BLaER1 (cell line): ENCODE results near the gene ALOX15.

Experiments used
- H3K27ac ChIP-seq: shearing (Covaris generic); formaldehyde crosslinking; 2 replicates; pipeline ENCODE4 v1.8.1; 2022
- H3K27me3 ChIP-seq: shearing (Covaris generic); formaldehyde crosslinking; 2 replicates; pipeline ENCODE4 v1.8.1; 2022
- H3K36me3 ChIP-seq: shearing (Covaris generic); formaldehyde crosslinking; 2 replicates; pipeline ENCODE4 v1.8.1; 2022
- H3K4me1 ChIP-seq: shearing (Covaris generic); formaldehyde crosslinking; 2 replicates; pipeline ENCODE4 v1.8.1; 2022
- H3K4me2 ChIP-seq: shearing (Covaris generic); formaldehyde crosslinking; 2 replicates; pipeline ENCODE4 v1.8.1; 2022
- H3K4me3 ChIP-seq: shearing (Covaris generic); formaldehyde crosslinking; 2 replicates; pipeline ENCODE4 v1.8.1; 2022
- H3K9ac ChIP-seq: shearing (Covaris generic); formaldehyde crosslinking; 2 replicates; pipeline ENCODE4 v1.8.1; 2022
- H3K9me3 ChIP-seq: shearing (Covaris generic); formaldehyde crosslinking; 2 replicates; pipeline ENCODE4 v1.8.1; 2022
- H4K20me1 ChIP-seq: shearing (Covaris generic); formaldehyde crosslinking; 2 replicates; pipeline ENCODE4 v1.8.1; 2022
- Cebpa-rat ChIP-seq: shearing (Covaris generic); IDR thresholded peaks from 2 replicates; pipeline ENCODE4 v1.8.1; 2022

The ALOX15 gene

GRCh38 chr17:4673986-4674684 lies 32.7 kb upstream of the ALOX15 start:
- Histone ChIP-seq H3K27ac (no peak overlapping the region), H4K20me1 (peaks cover 14% of the 10 kb centered on the region; the same call in 1 of the 2 replicates), H3K4me1 (no peaks in the 10 kb centered on the region), H3K27me3 (no peaks in the 10 kb centered on the region), H3K4me3 (no peak overlapping the region), H3K9me3 (no peaks in the 10 kb centered on the region), H3K36me3 (peaks cover 96% of the 10 kb centered on the region), H3K9ac (no peak overlapping the region), H3K4me2 (no peak overlapping the region)
- TF ChIP-seq Cebpa-rat, result no peak

- Histone ChIP-seq H3K4me2 (no peak overlapping the region), H4K20me1 (0 out of 2 replicates have a peak, but pooled peaks cover 10% of the 10 kb centered on the region), H3K27me3 (no peaks in the 10 kb centered on the region), H3K27ac (no peak overlapping the region), H3K4me1 (no peaks in the 10 kb centered on the region), H3K9ac (no peak overlapping the region), H3K9me3 (no peaks in the 10 kb centered on the region), H3K4me3 (no peak overlapping the region), H3K36me3 (peaks cover 89% of the 10 kb centered on the region)
- no peak for TF ChIP-seq Cebpa-rat
These were observed 31.7 kb upstream of the ALOX15 start for GRCh38 chr17:4673169-4673568.

- Histone ChIP-seq H3K27ac (no peak overlapping the region), H4K20me1 (0 out of 2 replicates have a peak, but pooled peaks cover 10% of the 10 kb centered on the region), H3K4me2 (no peak overlapping the region), H3K36me3 (peaks cover 85% of the 10 kb centered on the region), H3K9ac (no peak overlapping the region), H3K4me3 (no peak overlapping the region), H3K4me1 (no peaks in the 10 kb centered on the region), H3K9me3 (no peaks in the 10 kb centered on the region), H3K27me3 (no peaks in the 10 kb centered on the region)
- no peak for TF ChIP-seq Cebpa-rat
These were observed 31.3 kb upstream of the ALOX15 start for GRCh38 chr17:4672751-4673150.

GRCh38 chr17:4672055-4672630 lies 30.7 kb upstream of the ALOX15 start:
- Histone ChIP-seq H3K36me3 (peaks cover 79% of the 10 kb centered on the region), H3K9ac (no peak overlapping the region), H3K4me1 (no peaks in the 10 kb centered on the region), H3K4me3 (no peak overlapping the region), H4K20me1 (0 out of 2 replicates have a peak, but pooled peaks cover 10% of the 10 kb centered on the region), H3K27me3 (no peaks in the 10 kb centered on the region), H3K4me2 (no peak overlapping the region), H3K9me3 (no peaks in the 10 kb centered on the region), H3K27ac (no peak overlapping the region)
- TF ChIP-seq Cebpa-rat, result no peak

- Histone ChIP-seq H3K4me2 (no peak overlapping the region), H3K4me1 (no peaks in the 10 kb centered on the region), H3K27me3 (no peaks in the 10 kb centered on the region), H3K9ac (no peak overlapping the region), H3K9me3 (no peaks in the 10 kb centered on the region), H4K20me1 (no peaks in the 10 kb centered on the region), H3K27ac (no peak overlapping the region), H3K4me3 (no peak overlapping the region), H3K36me3 (peaks cover 30% of the 10 kb centered on the region)
- no peak for TF ChIP-seq Cebpa-rat
These were observed 25.7 kb upstream of the ALOX15 start for GRCh38 chr17:4667166-4667565.

- Histone ChIP-seq H3K27me3 (no peaks in the 10 kb centered on the region), H3K4me3 (no peak overlapping the region), H3K36me3 (peaks cover 22% of the 10 kb centered on the region), H4K20me1 (no peaks in the 10 kb centered on the region), H3K9ac (no peak overlapping the region), H3K9me3 (no peaks in the 10 kb centered on the region), H3K27ac (no peak overlapping the region), H3K4me1 (no peaks in the 10 kb centered on the region), H3K4me2 (no peak overlapping the region)
- no peak for TF ChIP-seq Cebpa-rat
These were observed 24.8 kb upstream of the ALOX15 start for GRCh38 chr17:4666296-4666695.

- TF ChIP-seq Cebpa-rat, result no peak
- Histone ChIP-seq H3K36me3 (peaks cover 9% of the 10 kb centered on the region), H3K4me3 (no peak overlapping the region), H3K4me2 (no peak overlapping the region), H4K20me1 (no peaks in the 10 kb centered on the region), H3K9ac (no peak overlapping the region), H3K27ac (no peak overlapping the region), H3K9me3 (no peaks in the 10 kb centered on the region), H3K4me1 (no peaks in the 10 kb centered on the region), H3K27me3 (no peaks in the 10 kb centered on the region)
These were observed 23.5 kb upstream of the ALOX15 start for GRCh38 chr17:4665027-4665426.

GRCh38 chr17:4664230-4664629 lies 22.8 kb upstream of the ALOX15 start:
- no peaks in the 10 kb centered on the region for H3K27me3 ChIP-seq
- H3K4me3 ChIP-seq, result no peak overlapping the region
- TF ChIP-seq Cebpa-rat, result no peak
- H3K9me3 ChIP-seq, result no peaks in the 10 kb centered on the region
- H3K4me1 ChIP-seq, result no peaks in the 10 kb centered on the region
- no peak overlapping the region for H3K4me2 ChIP-seq
- H3K9ac ChIP-seq, result no peak overlapping the region
- H3K36me3 ChIP-seq, result peaks cover 3% of the 10 kb centered on the region; the same call in 1 of the 2 replicates
- H4K20me1 ChIP-seq, result no peaks in the 10 kb centered on the region
- H3K27ac ChIP-seq, result no peak overlapping the region

- no peak for TF ChIP-seq Cebpa-rat
- H4K20me1 ChIP-seq, result no peaks in the 10 kb centered on the region
- no peak overlapping the region for H3K4me2 ChIP-seq
- no peak overlapping the region for H3K27ac ChIP-seq
- H3K27me3 ChIP-seq, result no peaks in the 10 kb centered on the region
- no peaks in the 10 kb centered on the region for H3K4me1 ChIP-seq
- H3K4me3 ChIP-seq, result no peak overlapping the region
- H3K36me3 ChIP-seq, result no peaks in the 10 kb centered on the region
- H3K9ac ChIP-seq, result no peak overlapping the region
- H3K9me3 ChIP-seq, result no peaks in the 10 kb centered on the region
These were observed 22.2 kb upstream of the ALOX15 start for GRCh38 chr17:4663711-4664110.

GRCh38 chr17:4658478-4659305 lies 17.2 kb upstream of the ALOX15 start:
- no peak overlapping the region for H3K27ac ChIP-seq

More at GRCh38 chr17:4658478-4659305, 17.2 kb upstream of the ALOX15 start:
- H3K4me3 ChIP-seq, result no peak overlapping the region
- H3K9me3 ChIP-seq, result peaks cover 15% of the 10 kb centered on the region
- no peaks in the 10 kb centered on the region for H4K20me1 ChIP-seq
- H3K36me3 ChIP-seq, result no peaks in the 10 kb centered on the region
- no peaks in the 10 kb centered on the region for H3K27me3 ChIP-seq
- no peak overlapping the region for H3K9ac ChIP-seq
- no peak overlapping the region for H3K4me2 ChIP-seq
- no peaks in the 10 kb centered on the region for H3K4me1 ChIP-seq
- no peak for TF ChIP-seq Cebpa-rat
